Uterus (tissue), 2 donors: ENCODE results near the gene CIAO3.
A peak's percentile ranks its signal among the peaks of the same experiment; 100 is the strongest.

Experiments
- CTCF ChIP-seq, 4 experiments: fragments of 200-600 bp in 2 of 4; fragments of 450-650 bp in 2 of 4; sonication (generic) in 2 of 4; IDR thresholded peaks; one replicate each; pipeline ENCODE4 v1.5.1; 2016 to 2019; ENCODE audit warnings: antibody characterized with exemption in 4 of 4, mild to moderate bottlenecking in 2 of 4, moderate library complexity in 1 of 4
- POLR2A ChIP-seq, 2 donors: fragments of 450-650 bp; IDR thresholded peaks; one replicate each; pipeline ENCODE4 v1.6.1; 2016; ENCODE audit warnings: antibody characterized with exemption in 2 of 2, mild to moderate bottlenecking in 1 of 2, moderate library complexity in 1 of 2

- peak in 1 of 2 donors; percentile 2 for TF ChIP-seq POLR2A (IDR thresholded peaks at IDR 0.05)
- TF ChIP-seq CTCF (IDR thresholded peaks at IDR 0.05): no peak
Measured at GRCh38 chr16:715477-716199, 25.2 kb downstream of the CIAO3 start.
